GM06990 (cell line): Measurements from ENCODE around the gene P4HB.

Experiments
- DNase-seq: peaks from one replicate; pipeline ENCODE4 v3.0.0-alpha.2; 2011; ENCODE audit not compliant: insufficient read length; ENCODE audit errors: extremely low read depth
- H3K27me3 ChIP-seq: replicated peaks from 2 replicates; pipeline ENCODE4 v1.6.0; 2011; ENCODE audit warnings: low read length; ENCODE audit not compliant: control insufficient read depth, insufficient read depth
- H3K36me3 ChIP-seq: 2 replicates; pipeline ENCODE4 v1.5.1; 2011; ENCODE audit warnings: low read length; ENCODE audit not compliant: control insufficient read depth, insufficient read depth
- H3K4me3 ChIP-seq: replicated peaks from 2 replicates; pipeline ENCODE4 v1.5.1; 2011; ENCODE audit warnings: low read depth, mild to moderate bottlenecking, control low read depth, low read length
- TF ChIP-seq, protein P1 (sequence below): IDR thresholded peaks from 2 replicates; pipeline ENCODE4 v1.5.1; 2011; ENCODE audit warnings: low read length, control low read depth, mild to moderate bottlenecking, inconsistent platforms; ENCODE audit not compliant: insufficient read depth, poor library complexity, severe bottlenecking

Gene P4HB

GRCh38 chr17:81814748-81815645, 45.3 kb downstream of the P4HB start:
- Histone ChIP-seq H3K27me3 (no peaks in the 10 kb centered on the region), H3K36me3 (no peaks in the 10 kb centered on the region), H3K4me3 (no peak overlapping the region)
- TF ChIP-seq, protein P1, sequence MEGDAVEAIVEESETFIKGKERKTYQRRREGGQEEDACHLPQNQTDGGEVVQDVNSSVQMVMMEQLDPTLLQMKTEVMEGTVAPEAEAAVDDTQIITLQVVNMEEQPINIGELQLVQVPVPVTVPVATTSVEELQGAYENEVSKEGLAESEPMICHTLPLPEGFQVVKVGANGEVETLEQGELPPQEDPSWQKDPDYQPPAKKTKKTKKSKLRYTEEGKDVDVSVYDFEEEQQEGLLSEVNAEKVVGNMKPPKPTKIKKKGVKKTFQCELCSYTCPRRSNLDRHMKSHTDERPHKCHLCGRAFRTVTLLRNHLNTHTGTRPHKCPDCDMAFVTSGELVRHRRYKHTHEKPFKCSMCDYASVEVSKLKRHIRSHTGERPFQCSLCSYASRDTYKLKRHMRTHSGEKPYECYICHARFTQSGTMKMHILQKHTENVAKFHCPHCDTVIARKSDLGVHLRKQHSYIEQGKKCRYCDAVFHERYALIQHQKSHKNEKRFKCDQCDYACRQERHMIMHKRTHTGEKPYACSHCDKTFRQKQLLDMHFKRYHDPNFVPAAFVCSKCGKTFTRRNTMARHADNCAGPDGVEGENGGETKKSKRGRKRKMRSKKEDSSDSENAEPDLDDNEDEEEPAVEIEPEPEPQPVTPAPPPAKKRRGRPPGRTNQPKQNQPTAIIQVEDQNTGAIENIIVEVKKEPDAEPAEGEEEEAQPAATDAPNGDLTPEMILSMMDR, result no peak
- no peak for DNase-seq

DNA sequence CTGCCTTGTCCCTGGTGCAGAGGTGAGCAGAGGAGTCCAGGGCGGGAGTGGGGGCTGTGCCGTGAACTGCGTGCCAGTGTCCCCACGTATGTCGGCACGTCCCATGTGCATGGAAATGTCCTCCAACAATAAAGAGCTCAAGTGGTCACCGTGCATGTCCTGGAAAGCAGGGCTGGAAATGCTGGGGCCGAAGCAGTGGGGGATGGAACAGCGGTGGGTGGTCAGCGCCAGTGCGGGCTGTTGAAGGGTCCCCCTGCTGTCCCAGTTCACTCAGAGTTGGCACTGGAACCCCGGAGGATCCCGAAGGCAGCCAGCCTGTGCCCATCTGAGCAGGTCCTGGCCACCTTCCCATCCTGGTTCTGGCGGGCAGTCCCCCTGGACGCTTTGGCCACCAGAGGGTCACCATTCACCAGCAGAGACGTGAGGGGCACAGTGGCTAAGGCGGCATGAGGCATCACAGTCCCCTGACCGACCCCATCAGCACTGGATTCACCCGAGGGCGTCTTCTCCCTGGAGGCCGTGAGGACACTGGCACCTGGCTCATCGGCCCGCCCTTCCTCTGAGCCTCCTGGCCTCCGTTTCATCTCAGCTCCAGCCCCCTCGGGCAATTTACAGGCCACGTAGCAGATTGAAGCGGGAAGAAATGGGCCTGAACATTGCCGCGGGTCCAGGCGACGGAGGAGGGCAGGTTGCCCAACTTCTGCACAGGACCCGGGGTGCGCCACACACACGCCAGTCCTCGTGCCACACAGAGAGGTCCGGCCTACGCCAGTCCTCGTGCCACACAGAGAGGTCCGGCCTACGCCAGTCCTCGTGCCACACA, 46.3 kb downstream of the P4HB start:
- H3K36me3 ChIP-seq, result no peaks in the 10 kb centered on the region
- TF ChIP-seq, protein P1, result no peak
- no peaks in the 10 kb centered on the region; the same call in 1 of the 2 replicates for H3K27me3 ChIP-seq
- no peak overlapping the region for H3K4me3 ChIP-seq
- DNase-seq, result no peak

- no peak for DNase-seq
- Histone ChIP-seq H3K4me3 (no peak overlapping the region), H3K36me3 (no peaks in the 10 kb centered on the region), H3K27me3 (no peaks in the 10 kb centered on the region; the same call in 1 of the 2 replicates)
- TF ChIP-seq, protein P1, result no peak
Measured at GRCh38 chr17:81813371-81813684, 47.0 kb downstream of the P4HB start.

DNA sequence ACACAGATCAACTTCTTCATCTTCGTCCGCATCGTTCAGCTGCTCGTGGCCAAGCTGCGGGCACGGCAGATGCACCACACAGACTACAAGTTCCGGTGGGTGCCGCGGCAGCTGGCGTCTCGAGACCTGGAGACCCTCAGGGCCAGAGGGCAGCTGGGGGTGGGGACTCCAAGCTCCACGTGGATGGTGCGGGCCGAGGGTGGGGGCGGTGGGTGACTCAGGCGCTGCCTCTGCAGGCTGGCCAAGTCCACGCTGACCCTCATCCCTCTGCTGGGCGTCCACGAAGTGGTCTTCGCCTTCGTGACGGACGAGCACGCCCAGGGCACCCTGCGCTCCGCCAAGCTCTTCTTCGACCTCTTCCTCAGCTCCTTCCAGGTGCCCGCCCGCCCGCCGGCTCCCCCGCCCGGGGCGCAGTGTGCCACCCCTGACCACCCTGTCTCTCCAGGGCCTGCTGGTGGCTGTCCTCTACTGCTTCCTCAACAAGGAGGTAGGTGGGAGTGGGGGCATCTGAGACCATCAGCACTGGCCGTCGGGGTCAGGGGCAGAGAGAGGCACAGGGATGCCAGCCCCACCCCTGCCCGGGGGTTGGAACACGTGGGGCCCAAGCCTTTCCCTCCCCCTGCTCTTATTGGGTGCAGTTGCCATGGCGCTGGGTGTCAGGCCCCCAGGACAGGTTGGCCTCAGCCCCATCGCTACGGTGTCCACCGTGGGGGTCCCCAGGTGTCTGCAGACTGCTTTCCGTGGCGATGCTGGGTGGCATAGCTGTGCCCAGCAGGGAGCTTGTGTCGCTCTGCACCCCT, 47.6 kb downstream of the P4HB start:
- Histone ChIP-seq H3K27me3 (no peaks in the 10 kb centered on the region; the same call in 1 of the 2 replicates), H3K4me3 (no peak overlapping the region), H3K36me3 (no peaks in the 10 kb centered on the region)
- DNase-seq, result no peak
- TF ChIP-seq, protein P1, result no peak

- no peak for DNase-seq
- TF ChIP-seq, protein P1, result no peak
Measured at GRCh38 chr17:81811705-81812570, 48.4 kb downstream of the P4HB start.

More at GRCh38 chr17:81811705-81812570, 48.4 kb downstream of the P4HB start:
- Histone ChIP-seq H3K4me3 (no peak overlapping the region), H3K36me3 (no peaks in the 10 kb centered on the region), H3K27me3 (no peaks in the 10 kb centered on the region; the same call in 1 of the 2 replicates)
